GM19099 (cell line): ENCODE measurements around the gene RASL10B.

ENCODE experiments used
- POLR2A ChIP-seq: IDR thresholded peaks from 3 replicates; pipeline ENCODE4 v1.6.1; 2011; ENCODE audit warnings: low read depth; ENCODE audit not compliant: insufficient read length; ENCODE audit errors: extremely low read depth

Gene RASL10B

DNA sequence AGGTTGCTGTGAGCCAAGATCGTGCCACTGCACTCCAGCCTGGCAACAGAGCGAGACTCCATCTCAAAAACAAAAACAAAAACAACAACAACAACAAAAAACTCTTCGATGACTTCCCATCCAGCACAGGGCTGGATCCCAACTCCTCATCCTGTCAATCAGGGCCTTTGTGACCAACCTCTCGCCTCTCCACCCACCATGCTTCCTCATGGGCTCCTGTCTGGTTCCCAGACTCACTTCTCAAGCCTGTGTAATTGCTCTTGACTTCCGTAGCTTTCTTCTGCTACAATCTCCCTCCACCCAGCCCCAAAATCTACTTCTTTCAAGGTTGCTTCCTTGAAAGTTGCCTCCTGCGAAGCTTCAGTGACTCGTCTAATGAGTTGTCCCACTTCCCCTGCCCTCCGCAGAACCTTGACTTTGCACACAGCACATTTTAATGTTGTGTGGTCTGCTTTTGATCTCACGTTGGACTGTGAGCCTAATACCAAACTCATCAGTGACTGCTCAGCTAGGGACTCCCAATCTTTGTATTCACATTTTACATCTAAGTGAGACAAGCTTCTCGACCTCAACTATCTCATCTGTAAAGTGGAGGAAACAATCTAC is 936 bp upstream of the RASL10B start:
- TF ChIP-seq POLR2A, result no peak

DNA sequence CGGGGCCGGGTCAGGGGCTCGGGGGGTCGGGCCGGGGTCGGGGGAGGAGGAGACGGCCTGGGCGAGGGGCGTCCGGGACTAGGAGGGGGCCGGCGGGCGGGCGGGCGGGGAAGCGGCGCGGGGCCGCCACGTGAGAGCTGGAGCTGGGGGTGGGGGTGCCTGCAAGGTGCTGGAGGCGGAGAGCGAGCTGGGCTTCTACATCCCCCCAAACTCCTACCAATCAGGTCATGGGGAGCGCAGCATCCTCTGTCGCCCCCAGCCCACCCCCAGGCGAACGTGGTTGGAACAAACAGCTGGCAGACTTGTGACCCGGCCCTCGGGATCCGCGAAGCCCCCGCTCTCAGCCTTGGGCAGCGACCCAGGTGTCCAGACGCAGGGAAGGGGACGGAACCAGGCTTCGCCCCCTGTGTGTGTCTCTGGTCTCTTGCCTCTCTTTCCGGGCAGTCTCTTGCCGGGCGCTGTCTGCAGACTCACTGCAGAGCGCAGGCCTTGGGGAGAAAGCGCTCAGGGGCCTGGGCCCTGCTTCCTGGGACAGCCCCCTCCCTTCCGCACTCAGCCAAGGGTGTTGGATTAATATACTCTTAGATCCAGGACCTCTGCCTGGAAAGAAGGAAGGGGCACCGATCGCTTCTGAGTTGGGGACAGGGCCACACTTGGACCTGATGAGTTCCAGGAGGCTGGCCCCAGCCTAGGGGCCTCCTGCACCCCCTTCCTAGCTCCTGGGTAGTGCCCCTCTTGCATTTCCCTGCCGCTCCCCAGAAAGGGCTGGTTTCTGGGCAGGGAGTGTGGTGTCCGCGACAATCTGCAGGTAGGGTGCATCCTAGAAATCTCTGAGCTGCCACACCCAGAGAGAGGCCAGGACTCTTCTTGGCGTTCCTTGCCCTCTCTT is 722 bp downstream of the RASL10B start:
- no peak for TF ChIP-seq POLR2A

DNA sequence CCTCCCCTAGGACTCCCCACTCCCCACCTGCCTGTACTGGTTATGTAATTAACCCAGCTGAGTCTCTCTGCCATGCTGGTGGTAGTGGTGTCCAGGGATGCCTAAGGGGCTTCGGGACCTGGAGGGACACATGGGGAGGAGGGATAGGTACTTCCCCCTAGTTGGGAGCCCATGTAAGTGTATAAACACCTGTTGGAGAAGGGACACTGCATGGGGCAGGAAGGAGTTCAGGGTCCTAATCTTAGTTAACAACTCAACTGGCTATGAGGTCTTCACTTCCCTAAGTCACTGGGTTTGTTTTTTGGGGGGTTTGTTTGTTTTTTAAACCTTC is 1.3 kb downstream of the RASL10B start:
- no peak for TF ChIP-seq POLR2A

DNA sequence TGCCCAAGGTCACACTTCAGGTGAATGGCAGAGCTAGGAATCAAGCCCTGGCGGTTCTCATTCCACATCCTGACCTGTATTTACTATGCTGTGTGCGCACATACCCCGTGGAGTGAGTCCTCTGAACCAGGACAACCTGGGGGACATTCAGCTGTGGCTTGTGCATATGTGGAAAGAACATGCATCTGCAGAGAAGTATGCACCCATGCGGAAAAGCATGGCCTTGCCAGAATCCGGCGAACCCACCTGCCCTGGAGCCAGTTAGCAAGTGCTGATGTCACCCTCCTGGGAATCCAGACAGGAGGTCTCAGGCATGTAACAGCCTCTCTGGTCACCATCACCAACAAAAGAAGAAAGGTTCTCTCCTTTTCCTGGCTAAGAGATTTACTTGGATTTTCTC is 1.9 kb downstream of the RASL10B start:
- no peak for TF ChIP-seq POLR2A

DNA sequence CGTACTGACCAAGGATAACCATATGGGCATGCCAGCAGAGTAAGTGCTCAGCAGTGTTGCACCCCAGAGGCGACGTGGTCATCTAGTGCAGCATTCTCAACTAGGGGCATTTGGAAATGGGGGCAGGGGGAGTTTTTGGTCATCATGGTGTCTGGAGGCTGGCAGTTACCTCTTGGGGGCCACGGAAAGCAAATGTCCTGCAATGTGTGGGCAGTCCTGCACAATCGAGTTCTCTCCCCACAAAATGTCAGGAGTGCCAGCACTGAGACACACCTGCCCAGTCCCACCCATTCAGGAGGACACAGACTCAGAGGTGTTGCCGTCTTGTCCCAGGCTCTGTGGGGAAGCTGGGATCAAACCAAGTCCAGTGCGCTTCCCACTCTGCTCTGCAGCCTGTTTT is 3.0 kb downstream of the RASL10B start:
- no peak for TF ChIP-seq POLR2A

DNA sequence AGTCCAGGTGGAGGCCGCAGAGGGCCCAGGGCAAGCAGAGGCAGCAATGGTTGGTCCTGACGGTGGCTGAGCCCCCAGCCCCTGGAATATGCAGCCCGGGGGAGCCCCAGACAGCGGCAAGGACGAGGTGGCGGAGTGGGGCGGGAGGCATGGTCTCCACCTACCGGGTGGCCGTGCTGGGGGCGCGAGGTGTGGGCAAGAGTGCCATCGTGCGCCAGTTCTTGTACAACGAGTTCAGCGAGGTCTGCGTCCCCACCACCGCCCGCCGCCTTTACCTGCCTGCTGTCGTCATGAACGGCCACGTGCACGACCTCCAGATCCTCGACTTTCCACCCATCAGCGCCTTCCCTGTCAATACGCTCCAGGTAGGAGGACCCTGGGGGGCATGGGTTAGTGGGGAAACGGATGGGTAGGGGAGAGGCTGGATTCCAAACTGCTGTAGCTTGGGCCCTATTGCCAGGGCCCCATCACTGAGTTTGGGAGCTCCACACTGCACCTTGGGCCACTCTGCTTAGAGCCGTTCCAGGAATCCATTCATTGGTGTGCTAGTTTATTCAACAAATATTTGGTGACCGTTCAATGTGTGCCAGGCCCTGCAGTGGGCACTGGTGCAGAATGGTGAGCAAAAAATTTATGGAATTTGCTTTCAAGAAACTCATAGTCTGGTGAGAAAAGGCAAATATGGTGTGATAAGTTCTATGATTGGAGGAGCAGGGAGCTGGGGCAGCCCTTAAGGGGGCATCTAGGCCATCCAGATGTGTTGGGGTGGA is 3.8 kb downstream of the RASL10B start:
- no peak for TF ChIP-seq POLR2A

DNA sequence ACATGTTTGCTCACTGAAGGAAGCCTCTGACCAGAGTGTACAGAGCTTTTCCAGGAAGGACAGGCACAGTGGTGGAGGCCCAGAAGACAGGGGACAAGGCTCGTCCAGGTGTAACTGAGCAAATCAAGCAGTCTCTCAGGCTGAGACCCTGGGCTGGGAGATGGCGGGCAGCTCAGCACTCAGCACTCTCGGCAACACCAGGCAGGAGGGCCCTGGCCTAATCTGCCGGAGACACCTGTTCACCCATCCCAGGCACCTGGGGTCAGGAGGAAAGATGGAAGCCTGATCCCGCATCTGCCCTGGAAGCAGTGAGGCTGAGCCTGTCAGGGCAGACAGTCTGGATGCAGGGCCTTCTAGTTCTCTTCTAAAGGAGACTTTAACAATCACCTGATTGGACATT is 4.8 kb downstream of the RASL10B start:
- no peak for TF ChIP-seq POLR2A

DNA sequence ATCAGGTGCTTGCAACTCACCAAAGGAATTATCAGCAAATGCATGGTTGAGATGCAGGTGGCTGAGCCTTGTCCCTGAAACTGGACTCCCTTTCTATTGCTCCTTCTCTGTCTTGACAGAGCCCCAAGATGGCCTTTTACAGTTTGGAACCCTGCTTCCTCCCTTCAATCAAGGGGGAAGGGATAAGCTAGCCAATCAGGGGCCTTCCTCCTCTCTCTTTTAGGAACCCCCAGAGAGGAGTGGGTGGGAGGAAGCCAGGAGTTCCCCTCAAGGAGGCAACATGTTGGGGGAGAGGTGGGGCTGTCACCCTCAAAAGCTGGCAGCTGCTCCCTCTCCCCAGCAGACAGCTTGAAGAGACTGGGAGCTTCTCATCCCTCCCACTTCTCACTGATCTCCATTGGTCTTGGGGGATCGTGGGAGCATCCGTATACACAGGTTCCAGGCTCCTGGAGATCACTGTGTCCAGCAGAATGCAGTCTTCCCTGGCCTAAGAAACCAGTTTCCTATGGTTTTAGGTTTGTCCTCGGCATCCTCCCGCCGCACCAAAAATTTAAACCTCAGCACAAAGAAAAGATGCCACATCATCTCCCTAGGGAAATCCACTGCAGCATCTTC is 7.2 kb downstream of the RASL10B start:
- TF ChIP-seq POLR2A, result no peak

DNA sequence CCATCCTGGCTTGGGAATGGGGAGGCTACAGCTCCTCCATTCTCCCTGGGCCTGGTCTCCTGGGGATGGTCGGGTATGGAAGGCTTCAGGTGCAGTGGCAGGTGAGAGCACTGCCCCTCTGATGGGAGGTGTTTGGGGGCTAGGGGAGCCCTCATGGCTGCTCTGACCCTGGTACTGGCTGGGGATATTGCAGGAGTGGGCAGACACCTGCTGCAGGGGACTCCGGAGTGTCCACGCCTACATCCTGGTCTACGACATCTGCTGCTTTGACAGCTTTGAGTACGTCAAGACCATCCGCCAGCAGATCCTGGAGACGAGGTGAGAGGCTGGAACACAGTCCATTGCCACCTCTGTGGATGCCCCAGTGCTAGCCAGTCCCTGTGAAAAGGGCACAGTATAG is 8.8 kb downstream of the RASL10B start:
- TF ChIP-seq POLR2A, result no peak

DNA sequence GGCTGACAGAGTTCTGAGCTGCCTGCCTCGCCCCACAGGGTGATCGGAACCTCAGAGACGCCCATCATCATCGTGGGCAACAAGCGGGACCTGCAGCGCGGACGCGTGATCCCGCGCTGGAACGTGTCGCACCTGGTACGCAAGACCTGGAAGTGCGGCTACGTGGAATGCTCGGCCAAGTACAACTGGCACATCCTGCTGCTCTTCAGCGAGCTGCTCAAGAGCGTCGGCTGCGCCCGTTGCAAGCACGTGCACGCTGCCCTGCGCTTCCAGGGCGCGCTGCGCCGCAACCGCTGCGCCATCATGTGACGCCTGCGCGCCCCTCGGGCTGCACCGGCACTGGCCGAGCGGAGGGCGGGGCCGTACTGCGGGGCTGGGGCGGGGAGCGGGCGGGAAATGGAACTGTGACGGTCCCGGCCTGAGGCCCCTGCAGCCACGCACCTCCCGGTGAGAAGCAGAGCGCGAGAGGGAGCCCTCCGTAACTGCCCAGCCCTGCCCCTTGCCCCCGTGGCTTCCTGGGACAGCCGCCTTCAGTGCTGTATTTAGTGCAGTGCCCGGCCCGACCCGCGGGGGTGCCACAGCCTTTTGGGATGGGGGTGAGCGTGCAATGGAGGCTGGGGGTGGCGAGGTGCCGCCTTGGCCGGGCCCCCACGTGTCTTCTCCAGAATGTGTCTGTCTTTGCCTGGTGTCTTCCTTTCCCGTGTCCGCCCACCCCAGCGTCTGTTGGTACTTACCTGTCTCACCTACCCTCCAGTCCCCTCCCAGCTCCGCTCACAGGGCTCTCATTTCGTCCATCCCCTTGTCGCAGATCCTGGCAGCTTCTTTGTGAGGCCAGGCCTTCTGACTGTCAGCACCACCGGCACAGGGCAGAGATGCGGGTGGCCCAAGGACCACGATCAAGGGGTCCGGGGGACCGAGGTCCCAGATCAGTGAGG is 9.8 kb downstream of the RASL10B start:
- TF ChIP-seq POLR2A, result no peak

DNA sequence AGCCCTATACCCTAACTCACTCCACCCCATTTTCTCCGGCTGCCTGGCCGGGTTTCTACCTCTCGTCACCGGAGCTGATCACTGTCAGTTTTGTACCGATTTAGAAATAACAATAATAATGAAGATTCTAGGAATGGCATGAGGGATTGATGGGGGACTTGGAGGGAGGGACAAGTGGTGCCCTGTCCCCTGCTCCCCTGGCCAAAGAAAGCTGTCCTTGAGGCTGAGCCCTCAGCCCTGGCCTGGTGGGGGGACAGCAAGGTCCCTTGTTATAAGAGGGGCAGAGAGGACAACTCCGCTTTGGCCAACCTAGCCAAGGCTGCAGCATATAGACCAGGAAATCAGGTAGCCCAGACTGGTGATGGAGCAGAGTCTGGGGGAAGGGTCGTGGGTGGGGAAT is 11.1 kb downstream of the RASL10B start:
- no peak for TF ChIP-seq POLR2A

DNA sequence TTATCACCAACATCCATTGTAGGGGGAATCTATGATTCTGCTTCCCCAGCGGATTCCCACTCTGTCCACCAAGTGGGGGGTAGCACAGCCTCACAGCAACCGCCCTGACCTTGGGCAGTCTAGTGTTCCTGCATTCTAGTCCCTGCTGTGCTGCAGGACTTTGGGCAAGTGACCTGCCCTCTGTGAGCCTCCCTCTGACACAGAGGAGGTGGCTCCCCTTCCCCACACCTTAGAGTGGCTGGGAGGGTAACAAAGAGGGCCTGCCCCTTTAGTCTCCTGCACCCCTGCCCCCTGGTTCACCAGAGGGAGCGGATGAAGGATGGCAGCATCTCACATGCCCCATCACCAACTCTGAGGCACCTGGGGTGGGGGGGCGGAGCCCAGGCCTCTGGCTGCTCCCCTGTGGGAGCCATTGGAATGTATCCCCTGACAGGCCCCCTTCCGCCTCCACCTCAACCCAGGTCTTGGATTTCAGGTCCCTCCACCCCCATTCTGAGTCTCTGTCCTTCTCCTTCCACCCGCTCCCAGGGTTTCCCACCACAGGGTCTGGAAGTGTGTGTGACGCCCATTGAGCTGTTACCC is 11.5 kb downstream of the RASL10B start:
- TF ChIP-seq POLR2A, result no peak

DNA sequence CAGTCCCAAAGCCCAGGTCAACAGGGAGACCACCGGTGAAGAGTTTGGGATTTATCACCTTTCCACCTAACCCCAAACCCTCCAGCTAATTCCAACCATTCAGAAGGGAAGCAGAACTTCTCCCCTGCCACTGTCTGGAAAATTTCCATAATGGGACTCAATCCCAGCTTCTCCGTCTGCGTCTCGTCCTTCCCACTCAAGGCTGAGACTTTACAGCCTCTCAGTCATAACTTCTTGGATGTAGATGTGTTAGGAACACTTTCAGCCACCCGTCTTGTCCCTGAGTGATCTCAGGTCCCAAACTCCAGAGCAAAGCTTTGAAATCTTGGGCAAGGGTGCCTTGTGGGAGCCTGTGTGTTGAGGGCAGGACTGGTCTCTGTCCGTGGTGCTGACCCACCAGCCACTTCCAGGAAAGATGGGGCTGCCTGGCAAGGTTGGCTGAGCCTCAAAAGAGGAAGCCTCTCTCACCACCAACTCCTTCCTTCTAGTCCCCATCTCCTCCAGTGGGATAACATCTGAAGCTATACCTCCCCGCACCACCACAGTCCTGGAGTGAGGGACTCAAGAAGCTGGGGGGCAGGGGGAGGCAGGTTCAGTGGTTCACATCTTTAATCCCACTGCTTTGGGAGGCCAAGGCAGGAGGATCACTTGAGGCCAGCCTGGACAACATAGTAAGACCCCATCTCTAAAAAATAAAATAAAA is 12.3 kb downstream of the RASL10B start:
- no peak for TF ChIP-seq POLR2A
